ENCODE results near the gene ZSWIM8. TPM values are rescaled to one million over a fixed set of nuclear protein-coding genes. Genes with fewer than 3 reads are reported as not detected.
"Not testable (repeated sequence)": the region's sequence is repeated elsewhere in the genome, so short reads cannot be mapped to it uniquely, and the experiment has no call there.

ZSWIM8 gene
- total RNA-seq, 2 experiments from 2014 or later = 66.4 to 70.7 TPM

- not testable (repeated sequence) for H3K9me3 ChIP-seq (ENCODE audit: control insufficient read depth in 1 of 2, insufficient read depth in 1 of 2, low read length in 2 of 2); H3K27me3 ChIP-seq (ENCODE audit: control insufficient read depth in 1 of 2, insufficient read depth in 2 of 2, low read length in 2 of 2); H3K9me3 Mint-ChIP-seq; ATAC-seq (ENCODE audit: poor library complexity); H3K27ac Mint-ChIP-seq; DNase-seq; H3K27me3 Mint-ChIP-seq; H3K4me3 ChIP-seq (ENCODE audit: low read length); H3K27ac ChIP-seq (ENCODE audit: low read depth in 1 of 2, low read length in 2 of 2)
- Mint-ChIP-seq H3K4me1 (ENCODE audit: low read depth) (peaks cover 43% of the 10 kb centered on the region), H3K4me3 (peak overlapping the region; percentile 62), H3K36me3 (ENCODE audit: low read depth) (peaks cover 44% of the 10 kb centered on the region)
- CTCF ChIA-PET = interaction anchor here (0.7 to 2.8 kb wide), 3 partner anchors 14 to 1133 kb away, joined by 4 to 12 read pairs (median 11); a partner anchor contains a TSS
- Histone ChIP-seq H3K36me3 (ENCODE audit: insufficient read depth, low read length) (peaks cover 37% of the 10 kb centered on the region), H3K4me1 (ENCODE audit: insufficient read depth, low read length) (peaks cover 29% of the 10 kb centered on the region)
- intact Hi-C loops (cut with DNase I, micrococcal nuclease) = loop anchor here in 1 of 2 experiments (1.0 to 10.0 kb wide), 3 partner anchors 22 to 368 kb away; partner anchors contain the start of genes ADK, AP3M1 and PPP3CB
- POLR2A ChIA-PET = interaction anchor here (6.4 to 10.2 kb wide), 2 partner anchors 17 to 22 kb away, joined by 88 to 244 read pairs; partner anchors contain the start of gene NDST2
These were observed 1.8 kb downstream of the ZSWIM8 start for GRCh38 chr10:73787031-73787800.

DNA sequence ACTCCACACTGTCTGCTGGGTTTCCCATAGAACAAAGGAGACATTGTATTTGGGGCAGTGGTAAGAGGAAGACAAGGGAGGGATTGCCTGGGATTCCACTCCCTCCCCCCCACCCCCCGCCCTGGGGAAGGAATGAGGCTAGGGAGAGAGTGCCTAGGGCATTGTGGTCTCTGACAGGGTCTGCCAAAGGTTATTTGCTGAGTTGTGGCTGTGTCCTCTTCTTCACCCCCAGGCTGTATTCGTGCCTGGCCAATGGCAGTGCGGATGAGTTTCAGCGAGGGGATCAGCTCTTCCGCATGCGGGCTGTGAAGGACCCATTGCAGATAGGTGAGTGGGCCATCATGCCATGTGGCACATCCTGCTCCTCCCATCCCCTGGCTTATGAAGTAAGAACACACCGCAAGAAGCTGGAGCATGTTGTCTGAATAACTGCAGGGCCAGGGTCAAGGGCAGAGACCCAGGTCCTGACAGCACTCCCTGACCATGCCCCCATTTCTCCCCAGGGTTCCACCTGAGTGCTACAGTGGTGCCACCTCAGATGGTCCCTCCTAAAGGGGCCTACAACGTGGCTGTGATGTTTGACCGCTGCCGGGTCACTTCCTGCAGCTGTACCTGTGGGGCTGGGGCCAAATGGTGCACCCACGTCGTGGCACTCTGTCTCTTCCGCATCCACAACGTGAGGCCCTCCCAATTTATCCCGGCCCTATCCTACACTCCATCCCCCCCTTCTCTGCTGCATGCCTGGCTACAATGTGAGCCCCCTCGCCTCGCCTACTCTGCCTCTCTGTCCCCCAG lies 3.7 kb downstream of the ZSWIM8 start:
- Mint-ChIP-seq H3K36me3 (ENCODE audit: low read depth) (peaks cover 61% of the 10 kb centered on the region), H3K4me1 (ENCODE audit: low read depth) (peaks cover 29% of the 10 kb centered on the region), H3K27me3 (no peaks in the 10 kb centered on the region), H3K4me3 (peak overlapping the region; percentile 3), H3K27ac (no peak overlapping the region), H3K9me3 (no peaks in the 10 kb centered on the region)
- CTCF ChIA-PET = interaction anchor here (1.5 kb wide), 1 partner anchor 91 kb away, joined by 3 read pairs; no protein-coding TSS in a partner anchor
- POLR2A ChIA-PET = interaction anchor here (10.2 kb wide), 1 partner anchor 19 kb away, joined by 244 read pairs; a partner anchor contains a TSS
- no peaks in the 10 kb centered on the region for H3K9me3 ChIP-seq (ENCODE audit: control insufficient read depth in 1 of 2, insufficient read depth in 1 of 2, low read length in 2 of 2)
- ATAC-seq (ENCODE audit: poor library complexity) (no peak), DNase-seq (no peak)
- TF ChIP-seq, protein P1, sequence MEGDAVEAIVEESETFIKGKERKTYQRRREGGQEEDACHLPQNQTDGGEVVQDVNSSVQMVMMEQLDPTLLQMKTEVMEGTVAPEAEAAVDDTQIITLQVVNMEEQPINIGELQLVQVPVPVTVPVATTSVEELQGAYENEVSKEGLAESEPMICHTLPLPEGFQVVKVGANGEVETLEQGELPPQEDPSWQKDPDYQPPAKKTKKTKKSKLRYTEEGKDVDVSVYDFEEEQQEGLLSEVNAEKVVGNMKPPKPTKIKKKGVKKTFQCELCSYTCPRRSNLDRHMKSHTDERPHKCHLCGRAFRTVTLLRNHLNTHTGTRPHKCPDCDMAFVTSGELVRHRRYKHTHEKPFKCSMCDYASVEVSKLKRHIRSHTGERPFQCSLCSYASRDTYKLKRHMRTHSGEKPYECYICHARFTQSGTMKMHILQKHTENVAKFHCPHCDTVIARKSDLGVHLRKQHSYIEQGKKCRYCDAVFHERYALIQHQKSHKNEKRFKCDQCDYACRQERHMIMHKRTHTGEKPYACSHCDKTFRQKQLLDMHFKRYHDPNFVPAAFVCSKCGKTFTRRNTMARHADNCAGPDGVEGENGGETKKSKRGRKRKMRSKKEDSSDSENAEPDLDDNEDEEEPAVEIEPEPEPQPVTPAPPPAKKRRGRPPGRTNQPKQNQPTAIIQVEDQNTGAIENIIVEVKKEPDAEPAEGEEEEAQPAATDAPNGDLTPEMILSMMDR (IDR thresholded peaks at IDR 0.05) = no peak
- H3K4me1 ChIP-seq (ENCODE audit: insufficient read depth, low read length) = peaks cover 25% of the 10 kb centered on the region
- no peak overlapping the region for H3K27ac ChIP-seq (ENCODE audit: low read depth in 1 of 2, low read length in 2 of 2)
- intact Hi-C loops (cut with DNase I, micrococcal nuclease) = loop anchor here in 1 of 2 experiments (10.0 kb wide), 2 partner anchors 294 to 366 kb away; partner anchors contain the start of genes ADK, AP3M1 and PPP3CB
- H3K36me3 ChIP-seq (ENCODE audit: insufficient read depth, low read length) = peaks cover 52% of the 10 kb centered on the region
- no peaks in the 10 kb centered on the region for H3K27me3 ChIP-seq (ENCODE audit: control insufficient read depth in 1 of 2, insufficient read depth in 2 of 2, low read length in 2 of 2)
- no peak overlapping the region for H3K4me3 ChIP-seq (ENCODE audit: low read length)

GRCh38 chr10:73789659-73790055 lies 4.3 kb downstream of the ZSWIM8 start:
- peak overlapping the region; percentile 3 for H3K4me3 Mint-ChIP-seq
- TF ChIP-seq, protein P1 (IDR thresholded peaks at IDR 0.05) = no peak
- H3K36me3 Mint-ChIP-seq (ENCODE audit: low read depth) = peaks cover 67% of the 10 kb centered on the region

More at GRCh38 chr10:73789659-73790055, 4.3 kb downstream of the ZSWIM8 start:
- POLR2A ChIA-PET = no interaction called here
- Histone ChIP-seq H3K27me3 (ENCODE audit: control insufficient read depth in 1 of 2, insufficient read depth in 2 of 2, low read length in 2 of 2) (no peaks in the 10 kb centered on the region), H3K4me3 (ENCODE audit: low read length) (no peak overlapping the region), H3K27ac (ENCODE audit: low read depth in 1 of 2, low read length in 2 of 2) (no peak overlapping the region), H3K4me1 (ENCODE audit: insufficient read depth, low read length) (peaks cover 25% of the 10 kb centered on the region), H3K36me3 (ENCODE audit: insufficient read depth, low read length) (peaks cover 57% of the 10 kb centered on the region), H3K9me3 (ENCODE audit: control insufficient read depth in 1 of 2, insufficient read depth in 1 of 2, low read length in 2 of 2) (no peaks in the 10 kb centered on the region)
- peaks cover 26% of the 10 kb centered on the region for H3K4me1 Mint-ChIP-seq (ENCODE audit: low read depth)
- H3K27me3 Mint-ChIP-seq = no peaks in the 10 kb centered on the region
- no peak overlapping the region for H3K27ac Mint-ChIP-seq
- ATAC-seq (ENCODE audit: poor library complexity) (no peak), DNase-seq (no peak)
- H3K9me3 Mint-ChIP-seq = no peaks in the 10 kb centered on the region
- intact Hi-C loops (cut with DNase I, micrococcal nuclease) = loop anchor here in 1 of 2 experiments (10.0 kb wide), 2 partner anchors 295 to 365 kb away; partner anchors contain the start of genes ADK, AP3M1 and PPP3CB
- CTCF ChIA-PET = interaction anchor here (1.5 kb wide), 1 partner anchor 90 kb away, joined by 3 read pairs; no protein-coding TSS in a partner anchor
